Omental fat pad (tissue), 4 donors: ENCODE results near the gene LYZL2. TPM values are rescaled to one million over a fixed set of nuclear protein-coding genes. Genes with fewer than 3 reads are reported as not detected.
"Not testable (repeated sequence)": the region's sequence is repeated elsewhere in the genome, so short reads cannot be mapped to it uniquely, and the experiment has no call there.

Source experiments
- ATAC-seq: fragments of 150-250 bp; one replicate; pipeline ENCODE4 v1.9.1; 2016; ENCODE audit warnings: mild to moderate bottlenecking, moderate library complexity; ENCODE audit not compliant: low FRiP score
- DNase-seq: peaks from one replicate; pipeline ENCODE4 v3.0.0-alpha.2; 2019; ENCODE audit warnings: low spot score
- CTCF ChIP-seq, 3 donors: fragments of 450-650 bp; IDR thresholded peaks; one replicate each; pipeline ENCODE4 v1.5.1; 2016 to 2017; ENCODE audit warnings: antibody characterized with exemption in 3 of 3, mild to moderate bottlenecking in 3 of 3, moderate library complexity in 2 of 3
- total RNA-seq, 4 donors: library from RNA; depleted of rRNA; stranded (reverse); fragments of >200 nt; gene quantifications; one replicate each; pipeline ENCODE4 v1.1.0, GENCODE V29; 2016

LYZL2 gene
- not detected for total RNA-seq

DNA sequence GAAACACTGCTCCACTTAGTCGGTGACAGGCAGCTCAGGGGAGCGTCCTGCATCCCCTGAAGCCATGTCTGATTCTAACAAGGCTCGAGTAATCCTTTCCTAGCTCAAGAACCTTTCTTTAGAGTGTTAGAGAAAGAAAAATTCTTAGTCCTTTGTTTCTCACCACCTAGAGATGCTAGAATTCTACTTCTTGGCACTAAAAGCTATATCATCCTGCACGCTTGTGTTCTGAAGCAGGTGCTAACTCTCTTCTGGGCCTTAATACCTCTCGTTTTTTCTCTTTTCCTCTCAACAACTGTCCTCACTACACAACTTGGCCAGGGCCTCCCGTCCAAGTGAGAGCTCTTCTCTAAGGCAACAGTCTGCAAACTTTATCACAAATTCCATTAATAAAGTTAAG, at the start of gene LYZL2:
TSS of gene LYZL2 (minus strand) at position 101 of the 400 bp plus-strand sequence. CDS start 2,838 bp downstream, outside the sequence.
- TF ChIP-seq CTCF (IDR thresholded peaks at IDR 0.05) = no peak
- no peak for DNase-seq
- ATAC-seq = no peak

DNA sequence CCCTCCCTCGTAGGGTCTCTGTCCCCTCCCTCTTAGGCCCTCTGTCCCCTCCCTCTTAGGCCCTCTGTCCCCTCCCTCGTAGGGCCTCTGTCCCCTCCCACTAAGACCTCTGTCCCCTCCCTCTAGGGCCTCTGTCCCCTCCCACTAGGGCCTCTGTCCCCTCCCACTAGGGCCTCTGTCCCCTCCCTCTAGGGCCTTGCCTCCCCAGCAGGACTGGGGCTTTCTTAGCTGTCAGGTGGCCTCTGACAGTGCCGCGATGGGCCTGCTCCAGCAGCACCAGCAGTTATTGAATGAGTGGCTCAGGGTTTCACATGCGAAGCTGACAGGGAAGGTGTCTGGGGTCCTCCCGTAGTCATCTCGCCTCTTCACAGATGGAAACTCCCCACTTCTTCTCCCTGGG, 48.1 kb upstream of the LYZL2 start:
- ATAC-seq, DNase-seq: not testable (repeated sequence)

DNA sequence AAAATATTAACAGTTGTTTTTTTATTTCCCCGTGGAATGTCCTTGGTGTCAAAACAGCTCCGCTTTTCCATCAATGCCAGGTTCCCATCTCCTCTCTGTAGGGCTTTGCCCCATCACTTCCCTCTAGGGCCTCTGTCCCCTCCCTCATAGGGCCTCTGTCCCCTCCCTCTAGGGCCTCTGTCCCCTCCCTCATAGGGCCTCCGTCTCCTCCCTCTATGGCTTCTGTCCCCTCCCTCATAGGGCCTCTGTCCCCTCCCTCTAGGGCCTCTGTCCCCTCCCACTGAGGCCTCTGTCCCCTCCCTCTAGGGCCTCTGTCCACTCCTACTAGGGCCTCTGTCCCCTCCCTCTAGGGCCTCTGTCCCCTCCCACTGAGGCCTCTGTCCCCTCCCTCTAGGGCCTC, 47.6 kb upstream of the LYZL2 start:
- not testable (repeated sequence) for DNase-seq, ATAC-seq

DNA sequence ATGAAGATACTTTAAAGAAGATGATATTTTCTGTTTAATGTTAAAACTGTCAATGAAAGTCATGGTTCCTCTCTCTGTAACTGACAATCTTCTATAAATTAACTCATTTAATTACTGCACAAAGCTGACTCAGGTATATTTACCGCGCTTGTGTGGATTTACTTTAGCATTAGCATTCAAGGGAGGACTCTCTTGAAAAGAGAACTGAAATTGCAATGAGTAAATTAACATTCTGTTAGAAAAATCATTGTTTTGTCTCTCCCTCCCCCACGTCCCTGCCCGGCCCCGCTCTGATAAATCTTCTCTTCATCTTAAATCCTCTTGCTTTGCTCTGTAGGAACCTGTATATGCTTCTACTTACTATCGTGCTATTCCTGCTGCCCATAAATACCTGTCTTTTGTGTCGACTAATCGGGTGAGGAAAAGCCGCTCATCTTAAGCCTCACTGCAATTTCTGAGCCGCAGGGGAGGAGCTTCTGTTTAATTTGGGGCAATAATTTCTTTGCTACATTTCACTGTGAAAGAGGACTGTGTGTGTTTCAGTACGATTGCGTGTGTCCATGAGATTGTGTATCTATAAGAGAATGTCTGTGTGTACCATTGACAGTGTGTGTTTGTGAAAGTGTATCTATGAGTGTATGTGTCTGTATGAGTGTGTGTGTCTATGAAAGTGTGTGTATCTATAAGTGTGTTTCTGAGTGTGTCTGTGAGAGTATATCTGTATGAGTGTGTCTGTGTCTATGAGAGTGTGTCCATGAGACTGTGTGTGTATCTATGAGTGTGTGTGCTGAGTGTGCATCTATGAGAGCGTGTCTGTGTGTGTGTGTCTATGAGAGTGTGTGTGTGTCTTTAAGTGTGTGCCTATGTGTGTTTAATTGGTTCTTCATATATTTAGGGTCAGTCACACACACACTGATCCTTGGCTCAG, 46.5 kb upstream of the LYZL2 start:
- TF ChIP-seq CTCF (IDR thresholded peaks at IDR 0.05) = no peak
- DNase-seq (no peak), ATAC-seq (no peak)

GRCh38 chr10:30674796-30675195, 45.2 kb upstream of the LYZL2 start:
- TF ChIP-seq CTCF (IDR thresholded peaks at IDR 0.05) = no peak
- ATAC-seq = no peak
- DNase-seq = no peak

DNA sequence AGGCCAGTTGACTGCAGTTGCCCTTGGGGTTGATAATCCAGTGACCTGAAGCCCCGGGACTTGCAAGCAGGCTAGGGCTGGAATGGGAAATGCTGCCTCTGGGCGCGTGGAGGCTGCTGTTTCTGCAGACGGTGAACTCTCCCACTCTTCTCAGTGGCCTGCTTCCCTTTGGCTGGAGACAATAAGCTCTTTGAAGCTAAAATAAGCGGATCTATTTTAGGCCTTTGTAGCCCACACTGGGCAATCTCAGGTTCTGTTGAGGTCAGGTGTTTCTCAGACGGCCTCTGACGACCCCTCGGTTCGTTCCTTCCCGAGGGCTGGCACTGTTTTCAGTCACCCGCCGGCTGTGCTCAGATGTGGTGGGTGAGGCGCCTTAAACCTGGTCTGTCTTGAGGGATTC, 43.7 kb upstream of the LYZL2 start:
- DNase-seq, ATAC-seq: not testable (repeated sequence)

- DNase-seq, ATAC-seq: not testable (repeated sequence)
Observed at GRCh38 chr10:30672338-30672737, 42.8 kb upstream of the LYZL2 start.

DNA sequence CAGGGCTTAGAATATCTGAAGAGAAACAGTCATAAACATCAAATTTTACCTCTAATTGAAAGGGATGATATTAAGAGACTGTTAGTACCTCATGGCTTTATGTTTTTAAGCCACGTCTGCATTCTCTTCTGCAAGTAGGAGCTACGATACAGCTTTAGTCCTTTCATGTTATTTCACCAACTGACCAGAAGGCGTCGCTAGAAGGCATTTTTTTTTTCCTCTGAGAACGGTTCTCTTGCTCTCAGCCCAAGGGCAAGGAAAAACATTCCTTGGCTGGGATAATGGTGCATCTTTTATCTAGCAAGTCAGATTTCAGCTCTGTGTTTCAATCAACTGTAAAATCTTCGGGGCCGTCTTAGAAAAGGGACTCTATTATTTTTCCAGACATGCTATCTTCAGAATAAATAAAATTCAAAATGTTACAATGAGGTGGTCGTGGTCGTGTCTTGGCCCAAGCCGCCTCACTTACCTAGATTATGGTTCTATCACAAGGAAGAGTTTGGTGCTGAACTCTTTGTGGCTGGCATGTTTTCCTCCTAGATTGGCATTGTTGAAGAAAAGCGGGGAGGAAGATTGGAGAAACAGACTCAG, 41.6 kb upstream of the LYZL2 start:
- DNase-seq (no peak), ATAC-seq (no peak)
- peak in 1 of 3 donors; percentile 37 for TF ChIP-seq CTCF (IDR thresholded peaks at IDR 0.05)

GRCh38 chr10:30667982-30668381, 38.4 kb upstream of the LYZL2 start:
- DNase-seq, ATAC-seq: not testable (repeated sequence)

DNA sequence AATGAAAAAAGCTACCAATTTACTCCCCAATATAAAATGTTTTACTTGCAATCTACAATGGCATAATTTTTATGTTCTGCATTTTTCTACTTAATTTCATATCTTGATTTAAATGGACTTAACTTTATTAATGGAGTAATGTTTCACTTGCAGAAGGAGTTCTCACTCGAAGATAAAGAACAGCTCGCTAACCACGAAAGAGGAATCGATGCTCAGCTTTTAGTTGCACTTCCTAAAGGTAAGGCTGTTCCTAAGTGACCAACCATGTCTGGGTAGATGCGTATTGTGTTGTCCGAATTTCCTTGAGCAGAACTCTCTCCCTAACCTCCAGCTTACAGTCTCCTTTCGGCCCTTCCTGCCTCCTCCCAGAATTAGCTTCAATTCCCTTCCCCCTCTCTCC, 33.9 kb upstream of the LYZL2 start:
- not testable (repeated sequence) for ATAC-seq, DNase-seq
